HG03039 (cell line): ENCODE measurements around the gene BRDT.

Experiments
- ATAC-seq: cut with Tn5 transposase; IDR thresholded peaks from one replicate; pipeline ENCODE4 v1.9.1; 2021; ENCODE audit warnings: mild to moderate bottlenecking, moderate library complexity; ENCODE audit not compliant: unreplicated experiment

The BRDT gene

DNA sequence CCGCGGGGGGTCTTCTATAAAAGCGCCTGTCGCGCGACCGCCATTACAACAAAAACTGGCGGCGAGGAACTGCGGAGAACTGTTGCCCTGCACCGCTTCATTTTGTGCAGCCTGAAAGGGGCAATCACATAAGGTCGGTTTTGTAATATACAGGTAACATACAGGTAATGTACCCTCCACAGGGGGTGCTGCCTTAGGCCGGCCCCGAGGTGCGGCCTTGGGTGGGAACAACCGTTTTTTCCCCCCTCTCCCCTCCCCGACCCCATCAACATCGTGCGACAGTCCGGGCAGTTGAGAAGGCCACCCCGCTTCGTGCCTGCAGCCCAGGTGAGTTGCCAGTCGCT is at the start of gene BRDT:
Gene BRDT (plus strand): TSS at position 46 of the 344 bp plus-strand sequence. CDS start 13,354 bp downstream, outside the sequence.
- ATAC-seq, result no peak

DNA sequence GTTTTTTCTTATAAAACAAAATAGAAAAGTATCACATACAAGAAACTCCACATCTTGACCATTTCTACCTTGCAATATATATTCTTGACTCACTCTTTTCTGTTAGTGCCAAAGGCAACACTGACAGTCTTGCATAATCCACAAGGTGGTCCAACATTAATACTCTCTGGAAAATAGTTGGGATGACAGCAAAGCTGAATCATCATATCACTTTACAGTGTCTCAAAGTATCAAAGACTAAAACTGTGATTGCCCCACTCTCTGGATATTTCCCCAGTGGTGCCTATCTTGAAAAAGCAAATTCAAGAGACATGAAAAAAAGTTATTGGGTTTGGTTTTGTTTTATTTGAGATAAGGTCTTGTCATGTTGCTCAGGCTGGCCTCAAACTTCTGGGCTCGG is 48.6 kb upstream of the BRDT start:
- ATAC-seq, result no peak

GRCh38 chr1:91901231-91901630 is 48.0 kb upstream of the BRDT start:
- no peak for ATAC-seq

- no peak for ATAC-seq
Measured at GRCh38 chr1:91912266-91912665, 36.9 kb upstream of the BRDT start.

GRCh38 chr1:91913018-91913417 is 36.2 kb upstream of the BRDT start:
- ATAC-seq, result no peak

DNA sequence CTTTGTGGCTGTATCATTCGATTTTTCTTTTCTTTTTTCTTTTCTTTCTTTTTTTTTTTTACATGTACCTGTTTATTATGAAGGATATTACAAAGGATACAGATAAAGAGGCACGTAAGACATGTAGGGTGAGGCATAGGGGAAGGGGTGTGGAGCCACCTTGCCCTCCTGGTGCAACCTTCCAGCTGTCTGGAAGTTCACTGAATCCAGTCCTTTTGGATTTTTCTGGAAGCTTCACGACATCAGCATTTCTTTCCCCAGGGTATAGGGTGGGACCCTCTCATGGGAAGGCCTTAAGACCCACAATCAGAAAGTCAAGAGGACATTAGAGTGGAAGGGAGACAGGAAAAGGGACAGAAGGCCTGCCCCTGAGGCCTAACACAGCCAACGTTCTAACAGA is 33.2 kb upstream of the BRDT start:
- ATAC-seq, result no peak

GRCh38 chr1:91916811-91917460 is 32.3 kb upstream of the BRDT start:
- ATAC-seq, result no peak

DNA sequence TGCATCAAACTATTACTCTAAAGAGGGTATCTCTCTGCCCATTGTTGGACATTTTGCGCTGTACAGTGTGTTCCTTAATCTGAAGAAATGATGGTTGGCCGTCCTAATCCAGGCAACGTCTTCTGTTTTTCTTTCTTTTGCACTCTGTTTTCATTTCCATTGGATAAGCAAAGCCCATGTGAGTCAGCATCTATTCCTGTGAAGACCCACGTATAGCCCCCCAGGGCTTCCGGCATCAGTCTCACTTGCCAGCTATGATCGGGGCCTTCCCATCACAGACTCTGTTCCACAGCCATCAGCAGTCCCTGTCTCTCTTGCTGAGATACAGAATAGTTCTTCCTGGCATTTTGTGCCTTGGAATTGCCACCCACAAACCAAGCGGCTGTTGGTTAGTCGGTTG is 29.2 kb upstream of the BRDT start:
- no peak for ATAC-seq

DNA sequence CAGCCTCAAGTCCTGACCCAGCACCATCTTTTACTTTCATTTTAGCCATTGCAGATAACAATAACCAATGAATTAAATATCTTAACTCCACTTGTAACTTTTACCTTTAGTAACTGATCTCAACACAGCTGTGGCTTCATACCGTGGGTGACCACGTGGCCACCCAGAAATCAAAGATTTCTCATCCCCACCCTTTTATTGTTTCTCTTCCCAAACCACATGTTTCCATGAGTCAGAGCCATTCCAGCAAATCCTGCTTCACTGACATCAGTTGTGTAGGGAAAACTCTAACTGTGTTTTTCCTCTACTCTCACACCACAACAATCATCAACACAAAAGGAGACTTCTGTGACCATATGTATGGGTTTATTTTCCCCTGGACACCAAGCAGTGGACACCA is 25.1 kb upstream of the BRDT start:
- no peak for ATAC-seq

- ATAC-seq, result no peak
Measured at GRCh38 chr1:91925644-91926435, 23.4 kb upstream of the BRDT start.

- no peak for ATAC-seq
Measured at GRCh38 chr1:91928026-91928425, 21.2 kb upstream of the BRDT start.

DNA sequence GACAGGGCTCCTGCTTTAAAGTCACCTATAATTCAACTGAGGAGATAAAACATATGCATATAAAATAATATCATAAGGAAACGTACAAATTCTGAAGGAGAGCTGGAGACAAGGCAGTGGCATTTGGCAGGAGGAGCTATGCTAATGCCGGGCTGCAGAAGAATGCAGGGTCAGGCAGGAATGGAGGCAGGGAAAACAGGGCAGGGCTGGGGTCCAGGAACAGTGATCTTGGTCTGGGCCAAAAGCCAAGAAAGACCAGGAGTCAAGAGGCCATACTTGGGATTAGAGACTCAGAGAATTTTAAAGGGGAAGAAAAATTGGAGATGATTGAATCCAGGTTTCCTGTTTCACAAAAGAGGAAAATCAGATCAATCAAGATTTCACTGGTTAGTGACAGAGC is 20.0 kb upstream of the BRDT start:
- no peak for ATAC-seq

DNA sequence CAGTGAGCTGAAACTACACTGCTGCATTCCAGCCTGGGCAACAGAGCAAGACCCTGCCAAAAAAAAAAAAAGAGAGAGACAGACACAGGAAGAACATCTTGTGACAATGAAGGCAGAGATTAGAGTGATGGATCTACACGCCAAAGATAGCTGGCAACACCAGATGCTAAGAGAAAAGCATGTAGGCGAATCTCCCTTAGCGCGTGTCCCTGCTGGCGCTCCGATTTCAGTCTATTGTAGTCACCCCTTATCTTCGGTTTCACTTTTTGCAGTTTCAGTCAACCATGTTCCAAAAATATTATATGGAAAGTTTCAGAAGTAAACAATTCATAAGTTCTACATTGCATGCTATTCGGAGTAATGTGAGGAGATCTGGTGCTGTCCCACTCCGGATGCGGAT is 11.6 kb upstream of the BRDT start:
- ATAC-seq, result no peak

- no peak for ATAC-seq
Measured at GRCh38 chr1:91940496-91940895, 8.7 kb upstream of the BRDT start.

DNA sequence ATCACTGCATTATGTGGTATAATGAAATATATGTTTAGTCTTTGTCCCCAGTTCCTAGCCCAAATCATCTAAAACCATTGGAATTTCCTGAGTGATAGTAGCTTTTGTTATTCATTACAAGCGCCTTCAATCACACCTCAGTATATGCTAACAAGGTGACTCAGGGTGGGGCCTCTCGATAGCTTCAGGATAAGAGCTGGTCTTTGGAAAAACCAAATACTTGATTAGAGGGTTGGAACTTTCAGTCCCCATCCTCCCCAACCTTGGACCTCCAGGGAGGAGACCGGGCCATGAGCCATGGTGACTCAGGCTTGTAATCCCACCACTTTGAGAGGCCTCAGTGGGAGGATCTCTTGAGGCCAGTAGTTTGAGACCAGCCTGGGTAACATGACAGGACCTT is 5.1 kb upstream of the BRDT start:
- no peak for ATAC-seq

GRCh38 chr1:91948097-91948496 is 1.1 kb upstream of the BRDT start:
- ATAC-seq, result no peak

DNA sequence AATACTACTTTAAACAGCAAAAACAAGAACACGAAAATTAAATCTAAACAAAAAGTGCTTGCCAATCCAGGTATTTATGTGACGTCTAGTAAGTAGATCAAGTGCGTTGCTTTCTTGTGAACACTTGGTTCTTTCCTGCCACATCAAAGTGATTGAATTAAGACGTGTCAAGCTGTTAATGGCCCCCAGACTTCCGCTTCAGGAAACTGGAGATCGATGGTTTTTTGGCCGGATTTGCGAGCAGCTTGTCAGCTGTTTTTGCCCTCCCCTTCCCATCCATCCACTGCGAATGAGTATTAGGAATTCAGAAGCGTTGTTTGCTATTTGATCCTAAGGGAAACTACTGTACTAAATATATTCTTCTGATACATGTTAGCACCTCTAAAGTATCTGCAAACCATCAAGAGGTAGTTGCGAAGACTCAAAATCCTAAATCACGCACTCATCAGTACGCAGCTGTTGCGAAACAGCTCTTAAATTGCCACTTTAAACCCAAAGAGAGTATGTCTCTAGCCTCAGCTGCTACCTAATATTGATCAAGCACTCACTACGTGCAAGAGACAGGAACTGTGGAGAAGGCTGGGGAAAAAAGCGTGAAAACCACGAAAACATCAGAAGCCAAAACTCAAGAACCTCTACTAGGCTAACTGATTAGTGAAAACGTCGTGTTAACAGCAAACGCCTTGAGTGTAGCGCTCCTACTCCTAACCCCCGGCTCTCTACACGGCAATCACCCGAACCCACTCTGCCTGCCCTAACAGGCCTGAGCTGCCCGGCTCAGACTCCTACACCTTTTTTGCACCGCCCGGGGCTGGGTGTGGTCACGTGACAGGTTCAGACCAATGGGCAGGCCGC is 473 bp upstream of the BRDT start:
- no peak for ATAC-seq

GRCh38 chr1:91952187-91952586 is 3.0 kb downstream of the BRDT start:
- ATAC-seq, result no peak

- ATAC-seq, result no peak
Measured at GRCh38 chr1:91958926-91959325, 9.7 kb downstream of the BRDT start.

- ATAC-seq, result no peak
Measured at GRCh38 chr1:91968334-91968733, 19.1 kb downstream of the BRDT start.

- ATAC-seq, result no peak
Measured at GRCh38 chr1:91979383-91979782, 30.2 kb downstream of the BRDT start.

- no peak for ATAC-seq
Measured at GRCh38 chr1:91980663-91981062, 31.5 kb downstream of the BRDT start.
